CD4-positive, alpha-beta T cell treated with Interleukin-17A for 4 hours (primary cell): ENCODE data around the gene MYORG.

Source experiments
- DNase-seq: peaks from one replicate; pipeline ENCODE4 v3.0.0-alpha.2; 2020; ENCODE audit warnings: mixed read lengths

Gene MYORG

DNA sequence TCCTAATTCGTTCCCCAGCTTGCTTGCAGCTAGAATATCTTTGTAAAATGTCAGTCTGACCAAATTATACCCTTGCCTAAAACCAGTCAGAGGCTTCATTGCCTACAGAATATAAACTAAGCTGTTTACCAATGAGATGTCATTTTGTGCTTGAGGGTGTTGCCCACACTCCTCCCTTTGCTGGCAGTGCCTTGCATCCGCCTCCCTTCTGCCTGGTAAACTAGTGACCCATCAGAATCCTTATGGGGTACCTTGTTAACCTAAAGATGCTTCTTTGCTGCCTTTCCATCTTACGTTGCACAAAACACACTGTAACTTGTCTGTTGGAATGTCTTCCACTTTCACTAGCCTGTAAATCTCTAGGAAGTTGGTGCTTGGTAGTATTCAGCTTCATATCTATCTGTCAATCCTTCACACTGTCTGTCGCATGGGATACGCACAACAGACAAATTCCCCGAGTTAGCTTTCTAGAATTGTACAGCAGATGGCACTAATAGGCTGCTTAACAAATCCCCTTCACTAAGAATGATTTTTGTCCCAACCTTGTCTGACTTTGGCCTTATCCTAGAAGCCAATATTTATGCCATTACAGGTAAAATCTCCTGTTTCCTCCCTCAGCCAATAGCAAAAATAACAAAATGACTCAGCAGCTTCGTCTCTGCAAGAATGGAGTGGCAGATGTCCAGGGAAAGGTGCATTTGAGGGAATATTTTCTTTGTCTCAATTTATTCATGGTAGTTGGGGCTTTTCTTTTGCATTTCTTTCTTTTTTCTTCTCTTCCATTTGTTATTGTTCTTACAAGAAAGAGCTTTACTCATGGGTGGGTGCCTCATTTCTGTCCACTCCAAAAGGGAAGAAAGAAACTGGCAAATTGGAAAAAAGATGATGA, 44.4 kb downstream of the MYORG start:
- peak; percentile 12 for DNase-seq

DNA sequence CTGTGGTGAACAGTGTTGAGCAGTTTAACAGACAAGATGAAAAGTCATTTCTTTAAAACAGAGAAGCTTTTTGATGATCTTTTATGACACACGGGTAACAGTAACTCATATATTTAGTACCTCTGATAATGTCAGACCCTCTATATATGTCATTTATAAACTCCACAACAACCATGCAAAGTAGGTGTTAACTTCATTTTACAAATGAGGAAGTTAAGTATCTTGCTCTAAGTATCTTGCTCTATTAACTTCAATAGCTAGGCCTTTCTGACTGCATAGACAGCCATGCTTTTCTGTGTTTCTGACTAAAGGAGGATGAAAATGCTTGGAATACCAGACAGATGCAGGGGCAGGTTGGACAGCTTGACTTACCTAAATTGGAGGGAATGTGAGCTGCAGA, 45.5 kb downstream of the MYORG start:
- no peak for DNase-seq

DNA sequence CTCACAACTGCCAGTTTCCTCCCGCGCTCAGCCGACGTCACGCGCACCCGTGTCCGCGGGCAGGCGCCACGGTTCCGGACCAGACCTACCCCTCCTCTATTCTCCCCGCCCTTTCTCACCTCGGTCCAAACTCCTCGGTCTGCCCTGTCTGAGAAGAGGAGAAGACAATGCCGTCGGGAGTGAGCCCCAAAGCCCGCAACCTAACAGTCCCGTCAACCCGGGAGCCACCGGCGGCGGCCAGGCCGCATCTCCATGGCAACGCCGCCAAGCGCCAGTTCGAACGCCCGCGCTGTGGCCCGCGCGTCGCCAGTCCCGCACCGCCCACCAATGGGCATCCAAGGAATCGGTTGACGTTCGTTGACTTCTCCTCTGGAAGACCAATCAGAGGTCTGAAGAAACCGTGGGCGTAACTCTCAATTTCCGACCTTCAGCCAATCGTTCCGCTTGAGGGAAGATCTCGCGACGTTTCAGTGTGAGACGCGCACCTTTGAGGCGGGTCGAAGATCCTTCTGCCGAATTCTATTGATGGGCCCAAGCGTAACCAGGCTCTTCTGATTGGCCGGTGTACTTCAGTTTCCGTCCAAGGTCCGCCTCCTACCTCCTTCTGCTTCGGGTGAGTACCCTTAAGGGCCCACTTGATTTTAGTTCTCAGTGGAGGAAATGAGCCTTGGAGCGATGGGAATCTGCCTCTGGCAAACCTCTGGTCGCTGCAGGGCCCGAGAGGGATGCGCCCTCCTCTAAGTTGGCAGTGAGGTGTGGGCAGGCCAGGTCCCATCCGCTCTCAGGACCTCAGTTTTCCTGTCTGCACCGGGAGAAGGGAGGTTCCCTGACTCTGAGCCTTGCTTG, 47.5 kb downstream of the MYORG start, which contains the start of the genes KIF24 and NUDT2:
TSS of gene KIF24 (minus strand) at position 282 of the 846 bp plus-strand sequence. CDS start 17,922 bp downstream, outside the sequence.
TSS of gene NUDT2 (plus strand) at position 583 of the 846 bp plus-strand sequence. CDS start 9,471 bp downstream, outside the sequence.
- peak; percentile 94 for DNase-seq

DNA sequence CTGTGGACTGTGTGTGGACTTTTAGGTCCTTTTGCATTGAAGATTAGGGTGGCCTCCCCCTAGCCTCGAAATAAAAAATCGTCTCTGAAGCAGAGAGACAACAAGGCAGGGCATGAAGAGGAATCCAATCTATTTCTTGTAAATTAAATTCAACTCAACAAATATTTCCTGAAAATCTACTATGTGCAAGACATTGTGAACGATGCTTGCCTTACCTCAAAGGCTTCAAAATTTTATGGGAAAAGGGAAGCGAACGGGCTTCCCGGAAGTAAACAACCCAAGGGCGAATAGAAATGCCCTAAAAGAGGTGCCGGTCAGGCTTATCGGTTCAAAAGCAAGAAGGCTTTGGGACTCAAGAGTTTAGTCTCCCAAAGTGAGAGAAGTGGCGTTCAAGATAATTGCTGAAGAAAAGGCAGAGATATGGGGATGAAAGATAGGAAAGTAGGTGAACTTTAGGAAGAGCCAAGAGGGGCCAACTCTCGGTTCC, 48.2 kb downstream of the MYORG start:
- no peak for DNase-seq

DNA sequence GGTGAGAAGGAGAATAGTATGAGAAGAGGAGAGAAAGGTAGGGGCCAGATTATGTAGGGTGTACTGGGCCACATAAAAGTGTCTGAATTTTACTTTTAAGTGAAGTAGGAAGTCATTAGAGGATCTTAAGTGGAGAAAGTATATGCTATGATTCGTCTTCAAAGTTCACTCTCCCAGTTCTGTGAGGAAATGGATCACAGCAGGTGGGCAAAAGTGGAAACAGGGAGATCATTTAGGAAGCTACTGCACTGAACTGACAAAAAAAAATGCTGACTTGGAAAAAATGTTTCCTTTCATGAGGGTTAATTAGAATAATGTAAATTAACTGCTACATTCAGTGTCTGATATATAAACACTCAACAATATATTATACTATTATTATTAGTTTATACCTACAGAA, 50.0 kb downstream of the MYORG start:
- no peak for DNase-seq

DNA sequence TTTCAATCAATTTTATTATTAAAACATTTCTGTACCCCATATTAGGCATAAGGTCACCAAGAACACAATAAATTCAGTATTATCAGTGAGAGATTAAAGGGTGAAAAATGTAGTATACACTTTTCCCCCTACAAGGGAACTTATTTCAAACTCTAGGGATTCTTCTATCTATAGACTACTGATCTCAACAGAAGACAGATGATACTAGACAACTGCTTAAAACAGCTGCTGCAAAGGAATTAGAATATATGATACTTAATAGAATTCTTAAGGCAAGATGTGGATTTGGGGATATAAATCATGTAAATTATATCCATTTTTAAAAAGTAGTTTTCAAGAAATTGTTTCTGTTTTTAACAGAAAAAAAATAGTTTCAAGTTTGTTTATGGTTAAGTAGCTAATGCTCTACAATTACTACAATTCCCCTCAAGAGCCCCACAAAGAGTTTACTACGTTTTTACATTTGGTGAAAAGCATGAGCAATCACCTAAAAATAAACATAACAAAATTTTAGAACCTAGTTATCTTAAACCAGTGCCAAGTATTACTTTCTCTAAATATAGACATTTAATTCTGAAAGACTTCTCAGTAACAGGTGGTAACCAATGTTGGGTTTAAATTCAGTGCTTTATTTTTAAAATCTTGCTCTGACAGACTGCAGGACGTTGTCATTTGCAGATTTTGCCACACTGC, 53.7 kb downstream of the MYORG start:
- DNase-seq, result no peak

DNA sequence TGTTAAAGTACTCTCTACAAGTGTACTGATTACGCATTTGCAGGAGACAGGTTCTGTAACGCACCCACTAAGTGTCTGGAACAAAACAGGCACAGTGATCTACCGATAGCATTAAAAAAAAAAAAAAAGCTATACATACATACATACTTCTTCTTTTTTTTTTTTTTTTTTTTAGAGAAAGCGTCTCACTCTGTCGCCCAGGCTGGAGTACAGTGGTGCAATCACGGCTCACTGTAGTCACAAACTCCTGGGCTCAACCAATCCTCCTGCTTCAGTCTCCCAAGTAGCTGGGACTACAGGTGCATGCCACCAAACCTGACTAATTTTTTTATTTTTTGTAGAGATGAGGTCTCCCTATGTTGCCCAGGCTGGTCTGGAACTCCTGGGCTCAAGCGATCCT, 55.2 kb downstream of the MYORG start:
- no peak for DNase-seq

DNA sequence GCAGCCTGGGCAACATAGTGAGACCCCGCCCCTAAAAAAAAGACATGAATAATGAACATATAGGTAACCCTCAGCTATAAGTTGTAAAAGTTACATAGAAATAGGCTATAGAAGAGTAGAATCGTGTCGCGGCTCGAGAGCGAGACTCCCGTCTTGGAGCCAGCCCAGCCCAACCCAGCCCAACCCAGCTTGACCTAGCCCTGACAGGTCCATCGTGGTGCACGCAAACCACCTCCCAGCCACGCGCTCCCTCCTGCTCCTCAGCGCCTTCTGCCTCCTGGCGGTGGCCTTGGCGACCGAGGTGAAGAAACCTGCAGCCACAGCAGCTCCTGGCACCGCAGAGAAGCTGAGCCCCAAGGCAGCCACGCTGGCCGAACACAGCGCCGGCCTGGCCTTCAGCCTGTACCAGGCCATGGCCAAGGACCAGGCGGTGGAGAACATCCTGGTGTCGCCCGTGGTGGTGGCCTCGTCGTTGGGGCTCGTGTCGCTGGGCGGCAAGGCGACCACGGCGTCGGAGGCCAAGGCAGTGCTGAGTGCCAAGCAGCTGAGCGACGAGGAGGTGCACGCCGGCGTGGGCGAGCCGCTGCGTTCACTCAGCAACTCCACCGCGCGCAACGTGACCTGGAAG, 58.4 kb downstream of the MYORG start:
- no peak for DNase-seq

DNA sequence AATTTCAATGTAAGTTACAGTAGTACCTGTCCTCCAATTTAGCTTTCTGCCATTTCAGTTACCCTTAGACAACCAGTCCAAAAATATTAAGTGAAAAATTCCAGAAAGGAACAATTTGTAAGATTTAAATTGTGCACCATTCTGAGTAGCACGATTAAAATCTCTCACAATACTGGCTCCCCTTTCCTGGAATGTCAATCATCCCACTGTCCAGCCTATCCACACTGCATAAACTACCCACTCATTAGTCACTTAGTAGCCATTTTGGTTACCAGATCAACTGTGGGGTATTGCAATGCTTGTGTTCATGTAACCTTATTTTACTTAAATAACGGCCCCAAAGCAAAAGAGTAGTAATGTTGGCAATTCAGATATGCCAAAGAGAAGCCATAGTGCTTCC, 59.3 kb downstream of the MYORG start:
- DNase-seq, result no peak
